H1 (cell line): Measurements from ENCODE around the gene NOTUM. TPM values are rescaled to one million over a fixed set of nuclear protein-coding genes. Genes with fewer than 3 reads are reported as not detected.

Experiments used
- CTCF ChIA-PET: fragments of 300-600 bp; sonication (Branson Sonifier 250); formaldehyde crosslinking; loops from one replicate; lab custom pipeline; 2021; ENCODE audit not compliant: partially characterized antibody; lab: Charles Lee
- POLR2A ChIA-PET: fragments of 300-600 bp; sonication (Branson Sonifier 250); formaldehyde crosslinking; loops from one replicate; lab custom pipeline; 2021; ENCODE audit warnings: inconsistent platforms; ENCODE audit not compliant: partially characterized antibody; lab: Charles Lee
- DNase-seq, 2 experiments: peaks; one replicate each; pipeline versions ENCODE4 v3.0.0 to v3.0.0-alpha.2; 2010 to 2022; ENCODE audit warnings: low spot score in 2 of 2, low read depth in 1 of 2, mixed read lengths in 1 of 2
- FAIRE-seq: peaks from 2 replicates; lab custom pipeline; 2011; peaks lifted over from hg19 to GRCh38; lab: Jason Lieb, UNC
- H2AFZ ChIP-seq: 2 replicates; pipeline ENCODE4 v1.8.1; 2012; ENCODE audit warnings: low read length, inconsistent platforms
- H2AK5ac ChIP-seq: 2 replicates; pipeline ENCODE4 v1.6.1; 2013; ENCODE audit warnings: low read depth, low read length
- H2BK120ac ChIP-seq: replicated peaks from 2 replicates; pipeline ENCODE3; 2013; ENCODE audit warnings: low read depth, low read length, inconsistent platforms
- H2BK12ac ChIP-seq: 2 replicates; pipeline ENCODE4 v1.6.1; 2013; ENCODE audit warnings: low read depth, low read length
- H2BK15ac ChIP-seq: 2 replicates; pipeline ENCODE4 v1.6.1; 2013; ENCODE audit warnings: low read length
- H2BK20ac ChIP-seq: 2 replicates; pipeline ENCODE4 v1.6.1; 2013; ENCODE audit warnings: low read length
- H2BK5ac ChIP-seq: 2 replicates; pipeline ENCODE4 v1.6.1; 2013; ENCODE audit warnings: low read depth, low read length
- H3K14ac ChIP-seq: 2 replicates; pipeline ENCODE4 v1.6.1; 2013; ENCODE audit warnings: inconsistent platforms; ENCODE audit not compliant: insufficient read length
- H3K18ac ChIP-seq: 2 replicates; pipeline ENCODE4 v1.6.1; 2013; ENCODE audit warnings: low read length; ENCODE audit errors: extremely low read depth
- H3K23ac ChIP-seq: 2 replicates; pipeline ENCODE4 v1.6.1; 2013; ENCODE audit warnings: inconsistent platforms; ENCODE audit not compliant: insufficient read length
- H3K23me2 ChIP-seq: 2 replicates; pipeline ENCODE4 v1.6.1; 2013; ENCODE audit warnings: low read depth, low read length
- H3K27ac ChIP-seq: 2 replicates; pipeline ENCODE4 v1.6.1; 2011; ENCODE audit warnings: low read depth, low read length, inconsistent platforms
- H3K27me3 ChIP-seq, 4 experiments: replicated peaks in 1 of 4; 1 replicate in 1 of 4; 2 replicates in 3 of 4; pipeline versions ENCODE4 v1.6.1 to v1.8.1; 2011 to 2013; ENCODE audit warnings: low read length in 3 of 4, mild to moderate bottlenecking in 3 of 4, inconsistent platforms in 2 of 4, mixed read lengths in 2 of 4, moderate library complexity in 1 of 4; ENCODE audit not compliant: control insufficient read depth in 3 of 4, insufficient read depth in 3 of 4; ENCODE audit errors: extremely low read depth in 1 of 4
- H3K36me3 ChIP-seq, 4 experiments: 2 replicates each; pipeline versions ENCODE4 v1.6.1 to v1.8.1; 2011 to 2013; ENCODE audit warnings: mild to moderate bottlenecking in 4 of 4, low read length in 3 of 4, moderate library complexity in 2 of 4, control low read depth in 1 of 4, inconsistent platforms in 1 of 4; ENCODE audit not compliant: insufficient read depth in 4 of 4, control insufficient read depth in 2 of 4
- H3K4ac ChIP-seq: replicated peaks from 2 replicates; pipeline ENCODE3; 2013; ENCODE audit warnings: low read length, low read depth, mixed read lengths, inconsistent platforms; ENCODE audit not compliant: insufficient read length
- H3K4me1 ChIP-seq, 4 experiments: replicated peaks in 1 of 4; 1 replicate in 1 of 4; 2 replicates in 3 of 4; pipeline versions ENCODE4 v1.6.1 to v1.8.1; 2011 to 2013; ENCODE audit warnings: low read length in 3 of 4, inconsistent platforms in 2 of 4, mixed read lengths in 1 of 4; ENCODE audit not compliant: insufficient read depth in 4 of 4, control insufficient read depth in 3 of 4
- H3K4me2 ChIP-seq, 2 experiments: 2 replicates each; pipeline versions ENCODE4 v1.6.1 to v1.8.1; 2011 to 2013; ENCODE audit warnings: low read depth in 2 of 2, low read length in 2 of 2, control low read depth in 1 of 2, inconsistent platforms in 1 of 2, mild to moderate bottlenecking in 1 of 2; ENCODE audit not compliant: insufficient read depth in 1 of 2
- H3K4me3 ChIP-seq, 4 experiments: fragments of 200-600, 300-600 bp in 1 of 4; sonication (generic), shearing (Covaris generic), sonication (Bioruptor Twin) in 1 of 4; 2 replicates each; pipeline versions ENCODE4 v1.5.1 to v1.8.1; 2011 to 2016; ENCODE audit warnings: low read length in 4 of 4, low read depth in 3 of 4, control low read depth in 2 of 4, inconsistent platforms in 2 of 4, mild to moderate bottlenecking in 2 of 4, mixed read lengths in 1 of 4, moderate library complexity in 1 of 4; ENCODE audit not compliant: insufficient read depth in 2 of 4; ENCODE audit errors: extremely low read depth in 1 of 4
- H3K56ac ChIP-seq: replicated peaks from 2 replicates; pipeline ENCODE3; 2013; ENCODE audit warnings: low read depth, mild to moderate bottlenecking, mixed read lengths, low read length, inconsistent platforms; ENCODE audit not compliant: insufficient read length
- H3K79me1 ChIP-seq: 2 replicates; pipeline ENCODE4 v1.6.1; 2013; ENCODE audit warnings: low read depth, low read length, control low read depth
- H3K79me2 ChIP-seq, 2 experiments: 2 replicates each; pipeline versions ENCODE4 v1.6.1 to v1.8.1; 2012 to 2013; ENCODE audit warnings: low read length in 2 of 2, mild to moderate bottlenecking in 2 of 2, inconsistent platforms in 1 of 2; ENCODE audit not compliant: insufficient read depth in 2 of 2, control insufficient read depth in 1 of 2
- H3K9ac ChIP-seq, 4 experiments: replicated peaks in 1 of 4; 1 replicate in 1 of 4; 2 replicates in 3 of 4; pipeline versions ENCODE4 v1.6.1 to v1.8.1; 2011 to 2013; ENCODE audit warnings: low read depth in 3 of 4, low read length in 3 of 4, control low read depth in 2 of 4, mild to moderate bottlenecking in 2 of 4, moderate library complexity in 2 of 4, inconsistent platforms in 1 of 4; ENCODE audit errors: extremely low read depth in 1 of 4
- H3K9me3 ChIP-seq, 2 experiments: 2 replicates each; pipeline versions ENCODE4 v1.6.1 to v1.8.1; 2012 to 2013; ENCODE audit warnings: mild to moderate bottlenecking in 2 of 2, moderate library complexity in 2 of 2, control low read depth in 1 of 2, inconsistent platforms in 1 of 2, low read depth in 1 of 2, low read length in 1 of 2, mixed read lengths in 1 of 2; ENCODE audit not compliant: insufficient read depth in 2 of 2
- H4K20me1 ChIP-seq, 2 experiments: replicated peaks in 1 of 2; 2 replicates each; pipeline versions ENCODE3 to v1.8.1; 2011 to 2013; ENCODE audit warnings: inconsistent platforms in 2 of 2, low read length in 2 of 2, mild to moderate bottlenecking in 1 of 2; ENCODE audit not compliant: insufficient read depth in 2 of 2, control insufficient read depth in 1 of 2
- H4K5ac ChIP-seq: 2 replicates; pipeline ENCODE4 v1.6.1; 2013; ENCODE audit warnings: low read length, low read depth, mixed read lengths, inconsistent platforms; ENCODE audit not compliant: insufficient read length
- H4K8ac ChIP-seq: 2 replicates; pipeline ENCODE4 v1.8.0; 2013; ENCODE audit warnings: mild to moderate bottlenecking, moderate library complexity, low read length, inconsistent platforms; ENCODE audit not compliant: insufficient read depth; ENCODE audit errors: extremely low read depth
- H4K91ac ChIP-seq: replicated peaks from 2 replicates; pipeline ENCODE3; 2013; ENCODE audit warnings: low read length, mixed read lengths, inconsistent platforms; ENCODE audit not compliant: insufficient read length
- CHD1 ChIP-seq: IDR thresholded peaks from 2 replicates; pipeline ENCODE4 v1.6.1; 2012; ENCODE audit warnings: low read depth, low read length, improper control_type of control experiment
- EZH2 ChIP-seq: fragments of 200-600 bp; sonication (generic); IDR thresholded peaks from 2 replicates; pipeline ENCODE4 v1.7.1; 2012; ENCODE audit warnings: low read depth, mild to moderate bottlenecking, moderate library complexity, low read length, inconsistent platforms; ENCODE audit not compliant: severe bottlenecking
- KDM5A ChIP-seq: fragments of 200-600 bp; IDR thresholded peaks from 2 replicates; pipeline ENCODE4 v1.7.1; 2012; ENCODE audit warnings: mild to moderate bottlenecking, low read length, inconsistent platforms, mixed read lengths
- RNF2 ChIP-seq: fragments of 200-900, 300-1000 bp; sonication (generic); IDR thresholded peaks from 2 replicates; pipeline ENCODE4 v1.7.1; 2016; ENCODE audit warnings: borderline replicate concordance, low read depth, mild to moderate bottlenecking, antibody characterized with exemption, low read length; ENCODE audit not compliant: poor library complexity, severe bottlenecking; ENCODE audit errors: missing control alignments
- SUZ12 ChIP-seq: fragments of 200-600 bp; sonication (generic); IDR thresholded peaks from 2 replicates; pipeline ENCODE4 v1.6.1; 2012; ENCODE audit warnings: mild to moderate bottlenecking, inconsistent platforms, low read length, moderate library complexity, mixed read lengths
- WGBS, 2 experiments: shearing (Covaris generic) in 1 of 2; methylation state at CpG; one replicate each; pipeline versions ENCODE4 v1.1.6 to v1.1.7; 2013 to 2015; ENCODE audit warnings: low lambda C conversion rate in 2 of 2, mixed read lengths in 2 of 2, inconsistent platforms in 1 of 2, low coverage in 1 of 2, missing lambda C conversion rate in 1 of 2; ENCODE audit not compliant: insufficient replicate concordance in 2 of 2, insufficient coverage in 1 of 2, insufficient read length in 1 of 2; ENCODE audit errors: extremely low coverage in 1 of 2, missing lambda C conversion rate in 1 of 2; 5-methylcytosine and 5-hydroxymethylcytosine counted together
- polyA plus RNA-seq, 7 experiments: library from polyadenylated mRNA; depleted of rRNA in 3 of 7; stranded (reverse) in 5 of 7; unstranded in 2 of 7; fragments of >200 nt in 5 of 7; fragments of 200-250 nt in 2 of 7; gene quantifications; 1 replicate in 5 of 7; 2 replicates in 1 of 7; 4 replicates in 1 of 7; pipeline versions ENCODE4 v1.2.1 to v1.2.3, GENCODE V29; 2011 to 2013; ENCODE audit warnings: missing spikeins in 2 of 7, mixed read lengths in 2 of 7
- total RNA-seq: library from RNA; stranded (reverse); fragmentation: NEBNext Ultra II Directional; extraction: Animal tissue kit (Norgen Biotek cat#: 25700); gene quantifications from 2 replicates; pipeline ENCODE4 v1.2.1, GENCODE V29; 2021

The NOTUM gene
- total and polyA plus RNA-seq, 2 of the 8 experiments (the other 6 are each of a cell fraction or from before 2014, with no cell fraction given), result 0.45 to 0.76 TPM

DNA sequence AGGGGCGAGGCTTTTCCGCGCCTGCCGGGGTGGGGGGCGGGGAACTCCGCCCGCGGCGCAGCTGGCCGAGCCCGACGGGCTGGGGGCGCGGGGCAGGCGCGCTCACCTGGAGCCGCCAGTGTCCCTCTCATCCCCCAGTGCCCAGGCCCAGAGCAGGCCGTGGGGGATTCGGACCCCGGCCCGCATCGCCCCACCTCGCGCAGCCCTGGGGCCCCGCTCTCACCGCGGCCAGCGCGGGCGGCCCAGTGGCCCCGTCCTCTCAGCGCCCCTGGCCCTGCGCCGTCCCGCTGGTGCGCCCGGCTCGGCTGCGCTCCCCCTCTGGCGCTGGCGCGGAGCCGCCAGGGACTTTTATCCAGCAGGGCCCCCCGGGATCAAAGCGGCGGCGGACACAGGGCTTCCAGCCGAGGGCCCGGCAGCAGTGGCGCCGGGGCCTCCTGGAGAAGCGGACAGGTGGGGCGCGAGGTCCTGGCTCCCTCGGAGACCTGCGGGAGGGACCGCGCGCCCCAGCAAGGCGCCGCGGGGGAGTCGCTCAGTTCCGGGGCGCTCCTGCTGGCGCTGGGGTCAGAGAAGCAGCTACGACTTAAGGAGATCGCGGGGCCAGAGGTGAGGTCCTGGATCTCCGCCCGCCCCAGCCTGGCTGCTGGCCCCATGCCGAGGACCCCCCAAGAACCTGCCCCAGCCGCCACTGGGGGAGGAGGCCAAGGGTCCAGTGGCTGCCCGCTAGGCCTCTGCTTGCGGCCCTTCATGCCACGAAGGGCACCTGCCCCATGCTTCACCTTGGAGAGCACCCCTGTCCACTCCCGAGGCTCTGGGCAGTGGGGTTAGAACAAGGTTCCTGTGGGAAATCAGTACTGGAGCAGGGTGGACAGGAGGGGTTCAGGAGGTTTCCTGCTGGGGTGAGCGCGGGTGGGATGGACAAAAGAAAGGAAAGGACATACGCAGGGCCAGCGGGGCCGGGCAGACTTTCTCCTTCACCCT is 823 bp upstream of the NOTUM start:
- 24% methylated on average over 40 of the region's 82 CpGs; no CpG with 5 or more reads in 1 of the 2 experiments for WGBS, 2 experiments
- Histone ChIP-seq H4K5ac (no peak overlapping the region), H3K27me3 (peaks cover 46 to 84% (median 71%) of the 10 kb centered on the region in 4 experiments), H2AFZ (no peak overlapping the region), H3K14ac (no peak overlapping the region), H3K56ac (no peak overlapping the region), H2BK20ac (no peak overlapping the region), H4K8ac (peak overlapping the region; percentile 19; the same call in 1 of the 2 replicates), H3K36me3 (peaks cover 0 to 13% (median 0%) of the 10 kb centered on the region in 4 experiments; a peak in 1 of 8 replicates), H3K9me3 (no peaks in the 10 kb centered on the region), H3K23ac (no peak overlapping the region), H3K4ac (no peak overlapping the region), H2BK5ac (no peak overlapping the region), H3K79me2 (no peaks in the 10 kb centered on the region), H3K27ac (no peak overlapping the region), H2BK12ac (no peak overlapping the region), H3K4me3 (peak overlapping the region in 3 of 4 experiments; percentile 10 to 53 (median 14); a peak in 4 of 8 replicates), H3K79me1 (no peaks in the 10 kb centered on the region), H4K20me1 (peaks cover 2 to 3% of the 10 kb centered on the region in 2 experiments), H3K18ac (no peak overlapping the region), H3K9ac (no peak overlapping the region), H2AK5ac (no peak overlapping the region), H3K4me1 (peaks cover 0 to 13% (median 7%) of the 10 kb centered on the region in 4 experiments; a peak in 5 of 7 replicates), H3K4me2 (peak overlapping the region; percentile 19 to 76; a peak in 3 of 4 replicates), H3K23me2 (peaks cover 4% of the 10 kb centered on the region; the same call in 1 of the 2 replicates), H4K91ac (no peak overlapping the region), H2BK15ac (peak overlapping the region; percentile 19; the same call in 1 of the 2 replicates), H2BK120ac (no peak overlapping the region)
- ChIA-PET POLR2A (interaction anchor here (1.1 to 3.0 kb wide), 6 partner anchors 15 to 58 kb away, joined by 3 to 14 read pairs (median 5); partner anchors contain the start of genes ASPSCR1, MAFG and PYCR1), CTCF (interaction anchor here (0.8 to 5.1 kb wide), 7 partner anchors 14 to 37 kb away, joined by 3 to 22 read pairs (median 4); partner anchors contain the start of gene ASPSCR1)
- peak; percentile 63 for TF ChIP-seq EZH2
- TF ChIP-seq KDM5A, result no peak
- TF ChIP-seq SUZ12, result peak; percentile 34
- no peak for TF ChIP-seq RNF2
- no peak for TF ChIP-seq CHD1
- DNase-seq, result peak in 1 of 2 experiments; percentile 64
- no peak for FAIRE-seq
